SK-N-SH (cell line): ENCODE results near the gene ISLR. TPM values are rescaled to one million over a fixed set of nuclear protein-coding genes. Genes with fewer than 3 reads are reported as not detected.
A peak's percentile ranks its signal among the peaks of the same experiment; 100 is the strongest.

Source experiments
- CTCF ChIA-PET: fragments of 300-600, 350-600 bp; formaldehyde crosslinking; extraction: SDS; loops from one replicate; lab custom pipeline; 2021; lab: Yijun Ruan, JAX
- POLR2A ChIA-PET: fragments of 350-600 bp; sonication (Branson Sonifier 250); formaldehyde crosslinking; extraction: SDS; loops from one replicate; lab custom pipeline; 2020; ENCODE audit warnings: antibody characterized with exemption, inconsistent platforms; lab: Yijun Ruan, JAX
- DNase-seq: peaks from one replicate; pipeline ENCODE4 v3.0.0; 2012
- H2AFZ ChIP-seq: fragments of 200-600 bp; sonication (generic); 2 replicates; pipeline ENCODE4 v1.8.1; 2016; ENCODE audit warnings: antibody characterized with exemption, mild to moderate bottlenecking, low read depth
- H3F3A ChIP-seq: fragments of 200-600 bp; sonication (generic); replicated peaks from 2 replicates; pipeline ENCODE3; 2016; ENCODE audit warnings: antibody characterized with exemption, mild to moderate bottlenecking; ENCODE audit not compliant: insufficient read depth
- H3K27ac ChIP-seq, 2 experiments: fragments of 200-500 bp in 1 of 2; fragments of 200-600 bp in 1 of 2; sonication (Bioruptor generic) in 1 of 2; sonication (generic), shearing (Covaris generic) in 1 of 2; 2 replicates each; pipeline versions ENCODE4 v1.5.1 to v1.6.1; 2014 to 2016; ENCODE audit warnings: low read depth in 2 of 2, inconsistent platforms in 1 of 2, low read length in 1 of 2, mild to moderate bottlenecking in 1 of 2, mixed read lengths in 1 of 2
- H3K27me3 ChIP-seq: fragments of 200-600 bp; sonication (generic), shearing (Covaris generic); 2 replicates; pipeline ENCODE4 v1.6.1; 2016; ENCODE audit warnings: mixed run types; ENCODE audit not compliant: insufficient read depth
- H3K36me3 ChIP-seq, 2 experiments: fragments of 200-500 bp in 1 of 2; fragments of 200-600 bp in 1 of 2; sonication (Bioruptor generic) in 1 of 2; sonication (generic) in 1 of 2; replicated peaks in 1 of 2; 2 replicates each; pipeline versions ENCODE3 to v1.5.1; 2014 to 2016; ENCODE audit warnings: low read length in 1 of 2, mild to moderate bottlenecking in 1 of 2; ENCODE audit not compliant: insufficient read depth in 2 of 2, control insufficient read depth in 1 of 2
- H3K4me1 ChIP-seq, 2 experiments: fragments of 200-500 bp in 1 of 2; fragments of 200-600 bp in 1 of 2; sonication (Bioruptor generic) in 1 of 2; sonication (generic), shearing (Covaris generic) in 1 of 2; 2 replicates each; pipeline versions ENCODE4 v1.5.1 to v1.6.1; 2014 to 2016; ENCODE audit warnings: low read depth in 1 of 2, low read length in 1 of 2, mixed run types in 1 of 2; ENCODE audit not compliant: insufficient read depth in 2 of 2, control insufficient read depth in 1 of 2
- H3K4me2 ChIP-seq: fragments of 200-600 bp; sonication (generic), shearing (Covaris generic); 2 replicates; pipeline ENCODE4 v1.6.1; 2017; ENCODE audit warnings: mixed run types
- H3K4me3 ChIP-seq, 2 experiments: fragments of 200-500 bp in 1 of 2; fragments of 200-600 bp in 1 of 2; sonication (Bioruptor generic) in 1 of 2; sonication (generic), shearing (Covaris generic) in 1 of 2; 2 replicates each; pipeline versions ENCODE4 v1.5.1 to v1.8.1; 2014 to 2016; ENCODE audit warnings: low read depth in 2 of 2, inconsistent platforms in 1 of 2, low read length in 1 of 2, mild to moderate bottlenecking in 1 of 2, mixed read lengths in 1 of 2, moderate library complexity in 1 of 2
- H3K79me2 ChIP-seq: fragments of 200-600 bp; sonication (generic); 2 replicates; pipeline ENCODE4 v1.8.1; 2017; ENCODE audit warnings: mild to moderate bottlenecking; ENCODE audit not compliant: insufficient read depth
- H3K9ac ChIP-seq: fragments of 200-600 bp; sonication (generic); 2 replicates; pipeline ENCODE4 v1.6.1; 2017; ENCODE audit warnings: mixed run types
- H3K9me2 ChIP-seq: fragments of 200-600 bp; sonication (generic); 2 replicates; pipeline ENCODE4 v1.6.1; 2017; ENCODE audit warnings: mixed run types
- H3K9me3 ChIP-seq: fragments of 200-600 bp; sonication (generic); 2 replicates; pipeline ENCODE4 v1.6.1; 2017; ENCODE audit warnings: mixed run types, mild to moderate bottlenecking, moderate library complexity
- H4K20me1 ChIP-seq: fragments of 200-600 bp; sonication (generic); 2 replicates; pipeline ENCODE4 v1.6.1; 2017; ENCODE audit warnings: mild to moderate bottlenecking, mixed run types; ENCODE audit not compliant: insufficient read depth
- CHD2 ChIP-seq: fragments of 150-350 bp; IDR thresholded peaks from 2 replicates; pipeline ENCODE4 v1.6.1; 2018; ENCODE audit warnings: low read length; ENCODE audit not compliant: partially characterized antibody
- EP300 ChIP-seq, 2 experiments: IDR thresholded peaks; 2 replicates each; pipeline versions ENCODE4 v1.4.0 to v1.6.1; 2012; ENCODE audit warnings: borderline replicate concordance in 1 of 2, low read depth in 1 of 2, low read length in 1 of 2
- EZH2phosphoT487 ChIP-seq: fragments of 200-600 bp; sonication (generic); IDR thresholded peaks from 2 replicates; pipeline ENCODE4 v1.6.1; 2017; ENCODE audit warnings: low read depth, mixed run types, mild to moderate bottlenecking, antibody characterized with exemption, moderate library complexity, borderline replicate concordance
- FOSL2 ChIP-seq: IDR thresholded peaks from 2 replicates; pipeline ENCODE4 v1.4.0; 2012; ENCODE audit warnings: low read depth, mild to moderate bottlenecking, moderate library complexity, borderline replicate concordance
- FOXJ3 ChIP-seq: sonication (generic); formaldehyde crosslinking; IDR thresholded peaks from 2 replicates; pipeline ENCODE4 v1.5.1; 2020; ENCODE audit warnings: mild to moderate bottlenecking, missing genetic modification reagents
- FOXM1 ChIP-seq: IDR thresholded peaks from 2 replicates; pipeline ENCODE4 v1.4.0; 2012; ENCODE audit warnings: low read depth, mild to moderate bottlenecking
- JUND ChIP-seq: IDR thresholded peaks from 2 replicates; pipeline ENCODE4 v1.4.0; 2012
- MEF2A ChIP-seq: IDR thresholded peaks from 2 replicates; pipeline ENCODE4 v1.4.0; 2012; ENCODE audit warnings: low read depth, borderline replicate concordance
- MXI1 ChIP-seq: IDR thresholded peaks from 2 replicates; pipeline ENCODE4 v1.6.1; 2012; ENCODE audit warnings: mild to moderate bottlenecking, low read depth, low read length, improper control_type of control experiment
- NFIC ChIP-seq: IDR thresholded peaks from 2 replicates; pipeline ENCODE4 v1.4.0; 2012; ENCODE audit warnings: borderline replicate concordance
- NRF1 ChIP-seq: IDR thresholded peaks from 2 replicates; pipeline ENCODE4 v1.6.1; 2012; ENCODE audit warnings: low read depth, mild to moderate bottlenecking, low read length
- RAD21 ChIP-seq: IDR thresholded peaks from 2 replicates; pipeline ENCODE4 v1.6.1; 2012; ENCODE audit warnings: mild to moderate bottlenecking, low read length
- RFX5 ChIP-seq: IDR thresholded peaks from 2 replicates; pipeline ENCODE4 v1.6.1; 2012; ENCODE audit warnings: mild to moderate bottlenecking, improper control_type of control experiment, low read length
- SIN3A ChIP-seq: IDR thresholded peaks from 2 replicates; pipeline ENCODE4 v1.6.1; 2012; ENCODE audit warnings: low read depth, mild to moderate bottlenecking, low read length, moderate library complexity, borderline replicate concordance
- SMC3 ChIP-seq: IDR thresholded peaks from 2 replicates; pipeline ENCODE4 v1.6.1; 2012; ENCODE audit warnings: low read depth, low read length, improper control_type of control experiment
- TAF1 ChIP-seq: IDR thresholded peaks from 2 replicates; pipeline ENCODE4 v1.6.1; 2012; ENCODE audit warnings: low read depth, mild to moderate bottlenecking, low read length, moderate library complexity, borderline replicate concordance
- TEAD4 ChIP-seq: IDR thresholded peaks from 2 replicates; pipeline ENCODE4 v1.4.0; 2012; ENCODE audit warnings: mild to moderate bottlenecking, borderline replicate concordance; ENCODE audit not compliant: insufficient read depth
- YY1 ChIP-seq: IDR thresholded peaks from 2 replicates; pipeline ENCODE4 v1.4.0; 2012; ENCODE audit warnings: low read depth, mild to moderate bottlenecking
- WGBS: methylation state at CpG from one replicate; pipeline ENCODE4 v1.1.6; 2017; ENCODE audit warnings: low lambda C conversion rate; 5-methylcytosine and 5-hydroxymethylcytosine counted together
- polyA plus RNA-seq, 3 experiments: library from polyadenylated mRNA; depleted of rRNA; stranded (reverse); fragments of >200 nt; gene quantifications; 2 replicates each; pipeline ENCODE4 v1.2.3, GENCODE V29; 2012
- TF ChIP-seq, protein P1 (sequence below): fragments of 150-350 bp; IDR thresholded peaks from 2 replicates; pipeline ENCODE4 v1.6.1; 2017; ENCODE audit warnings: antibody characterized with exemption, low read length, low read depth, borderline replicate concordance
- TF ChIP-seq, protein P2 (sequence below): IDR thresholded peaks from 2 replicates; pipeline ENCODE4 v1.6.1; 2012; ENCODE audit warnings: mild to moderate bottlenecking, low read depth, low read length, moderate library complexity
- TF ChIP-seq, protein P3 (sequence below): IDR thresholded peaks from 2 replicates; pipeline ENCODE4 v1.4.0; 2012; ENCODE audit warnings: low read depth, borderline replicate concordance
- TF ChIP-seq, protein P4 (sequence below): fragments of 200-600 bp; sonication (generic); IDR thresholded peaks from 2 replicates; pipeline ENCODE4 v1.6.1; 2017; ENCODE audit warnings: antibody characterized with exemption, mild to moderate bottlenecking, moderate library complexity
- TF ChIP-seq, protein P5 (sequence below): IDR thresholded peaks from 2 replicates; pipeline ENCODE4 v1.4.0; 2012; ENCODE audit warnings: low read depth

ISLR gene
- polyA plus RNA-seq, 1 of the 3 experiments (the other 2 are of a cell fraction), result 7.3 TPM

DNA sequence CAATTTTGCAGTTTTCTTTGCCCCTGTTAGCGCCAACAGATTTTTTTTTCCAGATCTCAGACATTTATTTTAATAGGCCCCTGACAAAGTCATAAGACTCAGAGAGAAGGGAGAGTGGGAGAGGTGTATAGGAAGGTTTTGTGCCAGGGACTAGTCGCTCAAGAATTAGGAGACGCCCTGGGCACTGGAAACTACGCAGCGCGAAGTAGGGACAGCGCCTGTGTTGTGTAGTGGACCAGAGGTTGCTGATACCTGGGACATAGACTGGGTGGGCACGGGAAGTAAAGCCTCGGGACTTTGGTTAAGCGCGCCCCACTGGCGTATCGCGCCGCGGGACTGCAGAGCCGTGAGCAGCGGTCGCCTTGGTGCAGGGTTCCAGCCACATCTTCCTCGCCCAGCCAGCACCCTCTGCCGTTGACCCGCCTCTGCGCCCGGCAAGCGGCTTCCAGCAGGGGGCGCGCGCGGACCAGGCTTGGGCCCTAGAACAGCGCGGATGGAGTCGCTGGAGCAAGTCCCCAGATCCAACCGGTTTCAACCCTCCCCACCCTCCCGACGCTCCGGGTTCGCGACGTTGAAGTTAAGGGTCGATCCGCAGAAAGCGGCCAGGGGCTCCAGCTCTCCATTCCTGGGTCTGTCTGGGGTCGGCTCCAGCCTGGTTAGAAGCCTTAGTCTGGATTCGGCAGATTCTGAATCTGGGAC, 46.1 kb upstream of the ISLR start:
- H3K4me2 ChIP-seq, result peak overlapping the region; percentile 92
- H3K4me1 ChIP-seq, result peaks cover 0 to 31% of the 10 kb centered on the region in 2 experiments; a peak in 1 of 4 replicates
- H3K27me3 ChIP-seq, result peaks cover 32% of the 10 kb centered on the region
- no peaks in the 10 kb centered on the region for H3K36me3 ChIP-seq
- CTCF ChIA-PET, result interaction anchor here (0.6 to 6.5 kb wide), 42 partner anchors 11 to 246 kb away, joined by 3 to 110 read pairs (median 6); partner anchors contain the start of gene STRA6
- 50% methylated on average over 14 of the region's 44 CpGs for WGBS
- POLR2A ChIA-PET, result interaction anchor here (0.8 to 3.4 kb wide), 5 partner anchors 75 to 195 kb away, joined by 3 to 17 read pairs (median 3); partner anchors contain the start of gene STRA6
- H3K9ac ChIP-seq, result peak overlapping the region; percentile 41; the same call in 1 of the 2 replicates
- H3K9me3 ChIP-seq, result no peaks in the 10 kb centered on the region
- no peaks in the 10 kb centered on the region for H4K20me1 ChIP-seq
- H3F3A ChIP-seq, result no peaks in the 10 kb centered on the region
- 0 out of 2 replicates have a peak overlapping the region, but pooled peaks have one; percentile 72 for H2AFZ ChIP-seq
- H3K9me2 ChIP-seq, result no peaks in the 10 kb centered on the region
- no peak for TF ChIP-seq TEAD4
- TF ChIP-seq FOSL2, result no peak
- TF ChIP-seq SIN3A, result no peak
- TF ChIP-seq MXI1, result peak; percentile 28; the same call in 1 of the 2 replicates
- TF ChIP-seq TAF1, result peak; percentile 30; the same call in 1 of the 2 replicates
- TF ChIP-seq SMC3, result peak; percentile 99
- TF ChIP-seq, protein P1, sequence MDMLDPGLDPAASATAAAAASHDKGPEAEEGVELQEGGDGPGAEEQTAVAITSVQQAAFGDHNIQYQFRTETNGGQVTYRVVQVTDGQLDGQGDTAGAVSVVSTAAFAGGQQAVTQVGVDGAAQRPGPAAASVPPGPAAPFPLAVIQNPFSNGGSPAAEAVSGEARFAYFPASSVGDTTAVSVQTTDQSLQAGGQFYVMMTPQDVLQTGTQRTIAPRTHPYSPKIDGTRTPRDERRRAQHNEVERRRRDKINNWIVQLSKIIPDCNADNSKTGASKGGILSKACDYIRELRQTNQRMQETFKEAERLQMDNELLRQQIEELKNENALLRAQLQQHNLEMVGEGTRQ, result no peak
- TF ChIP-seq, protein P2, sequence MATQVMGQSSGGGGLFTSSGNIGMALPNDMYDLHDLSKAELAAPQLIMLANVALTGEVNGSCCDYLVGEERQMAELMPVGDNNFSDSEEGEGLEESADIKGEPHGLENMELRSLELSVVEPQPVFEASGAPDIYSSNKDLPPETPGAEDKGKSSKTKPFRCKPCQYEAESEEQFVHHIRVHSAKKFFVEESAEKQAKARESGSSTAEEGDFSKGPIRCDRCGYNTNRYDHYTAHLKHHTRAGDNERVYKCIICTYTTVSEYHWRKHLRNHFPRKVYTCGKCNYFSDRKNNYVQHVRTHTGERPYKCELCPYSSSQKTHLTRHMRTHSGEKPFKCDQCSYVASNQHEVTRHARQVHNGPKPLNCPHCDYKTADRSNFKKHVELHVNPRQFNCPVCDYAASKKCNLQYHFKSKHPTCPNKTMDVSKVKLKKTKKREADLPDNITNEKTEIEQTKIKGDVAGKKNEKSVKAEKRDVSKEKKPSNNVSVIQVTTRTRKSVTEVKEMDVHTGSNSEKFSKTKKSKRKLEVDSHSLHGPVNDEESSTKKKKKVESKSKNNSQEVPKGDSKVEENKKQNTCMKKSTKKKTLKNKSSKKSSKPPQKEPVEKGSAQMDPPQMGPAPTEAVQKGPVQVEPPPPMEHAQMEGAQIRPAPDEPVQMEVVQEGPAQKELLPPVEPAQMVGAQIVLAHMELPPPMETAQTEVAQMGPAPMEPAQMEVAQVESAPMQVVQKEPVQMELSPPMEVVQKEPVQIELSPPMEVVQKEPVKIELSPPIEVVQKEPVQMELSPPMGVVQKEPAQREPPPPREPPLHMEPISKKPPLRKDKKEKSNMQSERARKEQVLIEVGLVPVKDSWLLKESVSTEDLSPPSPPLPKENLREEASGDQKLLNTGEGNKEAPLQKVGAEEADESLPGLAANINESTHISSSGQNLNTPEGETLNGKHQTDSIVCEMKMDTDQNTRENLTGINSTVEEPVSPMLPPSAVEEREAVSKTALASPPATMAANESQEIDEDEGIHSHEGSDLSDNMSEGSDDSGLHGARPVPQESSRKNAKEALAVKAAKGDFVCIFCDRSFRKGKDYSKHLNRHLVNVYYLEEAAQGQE, result 0 out of 2 replicates have a peak, but pooled peaks have one; percentile 19
- TF ChIP-seq RAD21, result peak; percentile 97
- peak; percentile 28; the same call in 1 of the 2 replicates for TF ChIP-seq NFIC
- TF ChIP-seq NRF1, result no peak
- no peak for TF ChIP-seq MEF2A
- TF ChIP-seq, protein P3, sequence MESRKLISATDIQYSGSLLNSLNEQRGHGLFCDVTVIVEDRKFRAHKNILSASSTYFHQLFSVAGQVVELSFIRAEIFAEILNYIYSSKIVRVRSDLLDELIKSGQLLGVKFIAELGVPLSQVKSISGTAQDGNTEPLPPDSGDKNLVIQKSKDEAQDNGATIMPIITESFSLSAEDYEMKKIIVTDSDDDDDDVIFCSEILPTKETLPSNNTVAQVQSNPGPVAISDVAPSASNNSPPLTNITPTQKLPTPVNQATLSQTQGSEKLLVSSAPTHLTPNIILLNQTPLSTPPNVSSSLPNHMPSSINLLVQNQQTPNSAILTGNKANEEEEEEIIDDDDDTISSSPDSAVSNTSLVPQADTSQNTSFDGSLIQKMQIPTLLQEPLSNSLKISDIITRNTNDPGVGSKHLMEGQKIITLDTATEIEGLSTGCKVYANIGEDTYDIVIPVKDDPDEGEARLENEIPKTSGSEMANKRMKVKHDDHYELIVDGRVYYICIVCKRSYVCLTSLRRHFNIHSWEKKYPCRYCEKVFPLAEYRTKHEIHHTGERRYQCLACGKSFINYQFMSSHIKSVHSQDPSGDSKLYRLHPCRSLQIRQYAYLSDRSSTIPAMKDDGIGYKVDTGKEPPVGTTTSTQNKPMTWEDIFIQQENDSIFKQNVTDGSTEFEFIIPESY, result no peak
- TF ChIP-seq, protein P4, sequence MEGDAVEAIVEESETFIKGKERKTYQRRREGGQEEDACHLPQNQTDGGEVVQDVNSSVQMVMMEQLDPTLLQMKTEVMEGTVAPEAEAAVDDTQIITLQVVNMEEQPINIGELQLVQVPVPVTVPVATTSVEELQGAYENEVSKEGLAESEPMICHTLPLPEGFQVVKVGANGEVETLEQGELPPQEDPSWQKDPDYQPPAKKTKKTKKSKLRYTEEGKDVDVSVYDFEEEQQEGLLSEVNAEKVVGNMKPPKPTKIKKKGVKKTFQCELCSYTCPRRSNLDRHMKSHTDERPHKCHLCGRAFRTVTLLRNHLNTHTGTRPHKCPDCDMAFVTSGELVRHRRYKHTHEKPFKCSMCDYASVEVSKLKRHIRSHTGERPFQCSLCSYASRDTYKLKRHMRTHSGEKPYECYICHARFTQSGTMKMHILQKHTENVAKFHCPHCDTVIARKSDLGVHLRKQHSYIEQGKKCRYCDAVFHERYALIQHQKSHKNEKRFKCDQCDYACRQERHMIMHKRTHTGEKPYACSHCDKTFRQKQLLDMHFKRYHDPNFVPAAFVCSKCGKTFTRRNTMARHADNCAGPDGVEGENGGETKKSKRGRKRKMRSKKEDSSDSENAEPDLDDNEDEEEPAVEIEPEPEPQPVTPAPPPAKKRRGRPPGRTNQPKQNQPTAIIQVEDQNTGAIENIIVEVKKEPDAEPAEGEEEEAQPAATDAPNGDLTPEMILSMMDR, result peak; percentile 80
- TF ChIP-seq RFX5, result no peak
- TF ChIP-seq EZH2phosphoT487, result no peak
- TF ChIP-seq JUND, result no peak
- TF ChIP-seq FOXM1, result 0 out of 2 replicates have a peak, but pooled peaks have one; percentile 23
- no peak for TF ChIP-seq EP300 (IDR thresholded peaks at IDR 0.05; ENCODE audit: borderline replicate concordance in 1 of 2, low read depth in 1 of 2, low read length in 1 of 2)
- no peak for TF ChIP-seq YY1
- TF ChIP-seq, protein P5, sequence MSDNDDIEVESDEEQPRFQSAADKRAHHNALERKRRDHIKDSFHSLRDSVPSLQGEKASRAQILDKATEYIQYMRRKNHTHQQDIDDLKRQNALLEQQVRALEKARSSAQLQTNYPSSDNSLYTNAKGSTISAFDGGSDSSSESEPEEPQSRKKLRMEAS, result peak; percentile 22; the same call in 1 of the 2 replicates
- 0 out of 2 replicates have a peak, but pooled peaks have one; percentile 22 for TF ChIP-seq FOXJ3 (CRISPR knock-in tag)
- peak; percentile 40 for TF ChIP-seq CHD2
- H3K27ac ChIP-seq, result peak overlapping the region in 1 of 2 experiments; percentile 65; a peak in 1 of 4 replicates
- no peaks in the 10 kb centered on the region for H3K79me2 ChIP-seq
- peak; percentile 94 for DNase-seq
- peak overlapping the region; percentile 42 to 59 for H3K4me3 ChIP-seq
